Vagina (tissue), 2 donors: ENCODE results near the gene CASQ2.

Experiments used
- POLR2A ChIP-seq, 2 donors: fragments of 450-650 bp; IDR thresholded peaks; one replicate each; pipeline ENCODE4 v1.6.1; 2017; ENCODE audit warnings: antibody characterized with exemption in 2 of 2, mild to moderate bottlenecking in 2 of 2, moderate library complexity in 2 of 2
- POLR2AphosphoS5 ChIP-seq, 2 donors: sonication (generic); formaldehyde crosslinking; IDR thresholded peaks; one replicate each; pipeline ENCODE4 v1.9.0; 2017; ENCODE audit warnings: antibody characterized with exemption in 2 of 2, mild to moderate bottlenecking in 2 of 2, low read depth in 1 of 2; ENCODE audit not compliant: insufficient read depth in 1 of 2
- TF ChIP-seq, protein P1 (sequence below), 3 experiments: fragments of 450-650 bp in 2 of 3; fragments of 200-600 bp in 1 of 3; sonication (generic) in 1 of 3; IDR thresholded peaks; one replicate each; pipeline ENCODE4 v1.5.1; 2017 to 2019; ENCODE audit warnings: antibody characterized with exemption in 3 of 3, mild to moderate bottlenecking in 2 of 3, moderate library complexity in 2 of 3

- TF ChIP-seq, protein P1, sequence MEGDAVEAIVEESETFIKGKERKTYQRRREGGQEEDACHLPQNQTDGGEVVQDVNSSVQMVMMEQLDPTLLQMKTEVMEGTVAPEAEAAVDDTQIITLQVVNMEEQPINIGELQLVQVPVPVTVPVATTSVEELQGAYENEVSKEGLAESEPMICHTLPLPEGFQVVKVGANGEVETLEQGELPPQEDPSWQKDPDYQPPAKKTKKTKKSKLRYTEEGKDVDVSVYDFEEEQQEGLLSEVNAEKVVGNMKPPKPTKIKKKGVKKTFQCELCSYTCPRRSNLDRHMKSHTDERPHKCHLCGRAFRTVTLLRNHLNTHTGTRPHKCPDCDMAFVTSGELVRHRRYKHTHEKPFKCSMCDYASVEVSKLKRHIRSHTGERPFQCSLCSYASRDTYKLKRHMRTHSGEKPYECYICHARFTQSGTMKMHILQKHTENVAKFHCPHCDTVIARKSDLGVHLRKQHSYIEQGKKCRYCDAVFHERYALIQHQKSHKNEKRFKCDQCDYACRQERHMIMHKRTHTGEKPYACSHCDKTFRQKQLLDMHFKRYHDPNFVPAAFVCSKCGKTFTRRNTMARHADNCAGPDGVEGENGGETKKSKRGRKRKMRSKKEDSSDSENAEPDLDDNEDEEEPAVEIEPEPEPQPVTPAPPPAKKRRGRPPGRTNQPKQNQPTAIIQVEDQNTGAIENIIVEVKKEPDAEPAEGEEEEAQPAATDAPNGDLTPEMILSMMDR (IDR thresholded peaks at IDR 0.05) = no peak
- TF ChIP-seq POLR2A (IDR thresholded peaks at IDR 0.05) (no peak), POLR2AphosphoS5 (IDR thresholded peaks at IDR 0.05; ENCODE audit: insufficient read depth in 1 of 2, low read depth in 1 of 2) (no peak)
Observed at GRCh38 chr1:115723756-115724155, 44.8 kb downstream of the CASQ2 start.
